MM.1S (cell line): ENCODE data around the gene SORCS2.

Experiments used
- EZH2 ChIP-seq: fragments of 300-600 bp; sonication (generic); optimal IDR thresholded peaks from 2 replicates; pipeline ENCODE3; 2017; ENCODE audit warnings: low read depth, mild to moderate bottlenecking, antibody characterized with exemption, low read length, mixed read lengths
- TF ChIP-seq, protein P1 (sequence below): fragments of 300-600 bp; sonication (generic); IDR thresholded peaks from 2 replicates; pipeline ENCODE4 v1.5.1; 2016; ENCODE audit warnings: antibody characterized with exemption, low read length, mixed read lengths

DNA sequence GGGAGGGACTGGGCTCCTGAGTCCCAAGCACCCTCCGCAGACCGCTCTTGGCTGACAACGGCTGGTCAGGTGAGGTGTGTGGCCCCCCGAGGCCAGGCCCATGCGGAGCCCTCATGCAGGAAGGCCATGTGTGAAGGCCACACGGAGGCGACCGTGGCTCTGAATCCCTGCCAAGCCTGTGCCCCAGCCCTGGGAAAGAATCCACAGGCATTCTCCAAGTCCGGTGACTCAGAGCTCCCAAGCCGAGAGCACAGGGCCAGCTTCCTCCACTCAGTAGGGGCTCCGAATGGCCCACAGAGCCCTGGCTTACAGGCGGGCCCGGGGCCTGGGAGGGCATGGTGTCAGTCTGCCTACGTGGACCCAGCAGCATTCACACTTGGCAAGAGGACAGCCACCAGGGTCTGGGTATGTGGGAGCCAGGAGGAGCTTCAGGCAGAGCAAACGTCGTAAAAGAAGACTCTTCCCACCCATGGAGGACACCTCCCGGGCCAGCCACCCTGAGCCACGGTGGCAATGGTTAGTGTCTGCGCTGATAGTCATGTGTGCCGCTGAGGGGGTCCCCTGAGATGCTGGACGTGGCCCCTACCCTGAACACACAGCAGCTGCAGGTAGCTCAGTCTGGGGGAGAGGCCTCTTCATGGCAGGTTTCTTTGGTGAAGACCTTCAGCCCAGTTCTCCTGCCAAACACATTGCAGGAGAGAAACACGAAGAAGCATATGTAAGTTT lies 136.7 kb downstream of the SORCS2 start:
- TF ChIP-seq, protein P1, sequence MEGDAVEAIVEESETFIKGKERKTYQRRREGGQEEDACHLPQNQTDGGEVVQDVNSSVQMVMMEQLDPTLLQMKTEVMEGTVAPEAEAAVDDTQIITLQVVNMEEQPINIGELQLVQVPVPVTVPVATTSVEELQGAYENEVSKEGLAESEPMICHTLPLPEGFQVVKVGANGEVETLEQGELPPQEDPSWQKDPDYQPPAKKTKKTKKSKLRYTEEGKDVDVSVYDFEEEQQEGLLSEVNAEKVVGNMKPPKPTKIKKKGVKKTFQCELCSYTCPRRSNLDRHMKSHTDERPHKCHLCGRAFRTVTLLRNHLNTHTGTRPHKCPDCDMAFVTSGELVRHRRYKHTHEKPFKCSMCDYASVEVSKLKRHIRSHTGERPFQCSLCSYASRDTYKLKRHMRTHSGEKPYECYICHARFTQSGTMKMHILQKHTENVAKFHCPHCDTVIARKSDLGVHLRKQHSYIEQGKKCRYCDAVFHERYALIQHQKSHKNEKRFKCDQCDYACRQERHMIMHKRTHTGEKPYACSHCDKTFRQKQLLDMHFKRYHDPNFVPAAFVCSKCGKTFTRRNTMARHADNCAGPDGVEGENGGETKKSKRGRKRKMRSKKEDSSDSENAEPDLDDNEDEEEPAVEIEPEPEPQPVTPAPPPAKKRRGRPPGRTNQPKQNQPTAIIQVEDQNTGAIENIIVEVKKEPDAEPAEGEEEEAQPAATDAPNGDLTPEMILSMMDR: no peak
- no peak for TF ChIP-seq EZH2
